HEK293 (cell line): ENCODE data around the gene C17orf107.

Experiments used
- CTCF ChIP-seq: fragments of 450-650 bp; formaldehyde crosslinking; IDR thresholded peaks from 2 replicates; pipeline ENCODE4 v1.5.1; 2016; ENCODE audit warnings: missing biosample characterization, missing genetic modification characterization
- HOXA7 ChIP-seq: sonication (generic); formaldehyde crosslinking; IDR thresholded peaks from 2 replicates; pipeline ENCODE4 v1.8.1; 2022; ENCODE audit warnings: missing genetic modification reagents, borderline replicate concordance
- ZBTB6 ChIP-seq: fragments of 450-650 bp; formaldehyde crosslinking; IDR thresholded peaks from 2 replicates; pipeline ENCODE4 v1.5.1; 2017; ENCODE audit warnings: missing biosample characterization, missing genetic modification characterization
- ZBTB8A ChIP-seq: fragments of 450-650 bp; formaldehyde crosslinking; IDR thresholded peaks from 2 replicates; pipeline ENCODE4 v1.5.1; 2016; ENCODE audit warnings: missing biosample characterization, missing genetic modification characterization
- ZNF311 ChIP-seq: fragments of 450-650 bp; formaldehyde crosslinking; IDR thresholded peaks from 2 replicates; pipeline ENCODE4 v1.5.1; 2017; ENCODE audit warnings: missing biosample characterization, missing genetic modification characterization, borderline replicate concordance
- ZNF785 ChIP-seq: fragments of 450-650 bp; formaldehyde crosslinking; IDR thresholded peaks from 2 replicates; pipeline ENCODE4 v1.5.1; 2016; ENCODE audit warnings: missing biosample characterization, missing genetic modification characterization

- TF ChIP-seq HOXA7 (no peak), ZBTB6 (tag by site-specific recombination) (no peak), ZNF785 (tag by site-specific recombination) (no peak), ZBTB8A (tag by site-specific recombination) (no peak), CTCF (tag by site-specific recombination) (no peak), ZNF311 (tag by site-specific recombination) (no peak)
Measured at GRCh38 chr17:4900231-4901107, 1.1 kb downstream of the C17orf107 start.
